Islet of Langerhans (tissue), 1 donor: ENCODE measurements around the gene RIC1.
"Not testable (repeated sequence)": the region's sequence is repeated elsewhere in the genome, so short reads cannot be mapped to it uniquely, and the experiment has no call there.

Experiments used
- FAIRE-seq: peaks from one replicate; lab custom pipeline; 2011; peaks lifted over from hg19 to GRCh38; lab: Jason Lieb, UNC

The RIC1 gene

GRCh38 chr9:5786370-5787127 lies 157.6 kb downstream of the RIC1 start:
- no peak for FAIRE-seq

- FAIRE-seq: no peak
Measured at GRCh38 chr9:5787220-5787619, 158.3 kb downstream of the RIC1 start.

- FAIRE-seq: no peak
Measured at GRCh38 chr9:5787759-5788302, 158.9 kb downstream of the RIC1 start.

- FAIRE-seq: no peak
Measured at GRCh38 chr9:5789489-5789888, 160.6 kb downstream of the RIC1 start.

- no peak for FAIRE-seq
Measured at GRCh38 chr9:5790923-5791322, 162.0 kb downstream of the RIC1 start.

GRCh38 chr9:5791870-5792269 lies 163.0 kb downstream of the RIC1 start:
- no peak for FAIRE-seq

GRCh38 chr9:5793812-5794211 lies 164.9 kb downstream of the RIC1 start:
- no peak for FAIRE-seq

GRCh38 chr9:5796298-5796697 lies 167.4 kb downstream of the RIC1 start:
- FAIRE-seq: no peak

GRCh38 chr9:5798581-5798980 lies 169.7 kb downstream of the RIC1 start:
- FAIRE-seq: no peak

- no peak for FAIRE-seq
Measured at GRCh38 chr9:5799314-5799713, 170.4 kb downstream of the RIC1 start.

- FAIRE-seq: not testable (repeated sequence)
Measured at GRCh38 chr9:5800378-5800777, 171.5 kb downstream of the RIC1 start.

GRCh38 chr9:5800969-5801738 lies 172.2 kb downstream of the RIC1 start:
- peak; percentile 74 for FAIRE-seq

GRCh38 chr9:5801739-5802113 lies 172.8 kb downstream of the RIC1 start:
- no peak for FAIRE-seq

- FAIRE-seq: no peak
Measured at GRCh38 chr9:5805478-5805877, 176.6 kb downstream of the RIC1 start.

GRCh38 chr9:5811751-5812150 lies 182.8 kb downstream of the RIC1 start:
- FAIRE-seq: no peak

GRCh38 chr9:5813824-5814223 lies 184.9 kb downstream of the RIC1 start:
- no peak for FAIRE-seq

GRCh38 chr9:5815461-5815860 lies 186.6 kb downstream of the RIC1 start:
- FAIRE-seq: no peak

GRCh38 chr9:5817862-5818261 lies 189.0 kb downstream of the RIC1 start:
- FAIRE-seq: no peak

- FAIRE-seq: peak; percentile 71
Measured at GRCh38 chr9:5818424-5819142, 189.7 kb downstream of the RIC1 start.

GRCh38 chr9:5819174-5819573 lies 190.3 kb downstream of the RIC1 start:
- no peak for FAIRE-seq

GRCh38 chr9:5820425-5820824 lies 191.5 kb downstream of the RIC1 start:
- FAIRE-seq: no peak

- no peak for FAIRE-seq
Measured at GRCh38 chr9:5825223-5825622, 196.3 kb downstream of the RIC1 start.
